ENCODE results near the gene PNP. TPM values are rescaled to one million over a fixed set of nuclear protein-coding genes. Genes with fewer than 3 reads are reported as not detected.
A peak's percentile ranks its signal among the peaks of the same experiment; 100 is the strongest.
"Not testable (repeated sequence)": the region's sequence is repeated elsewhere in the genome, so short reads cannot be mapped to it uniquely, and the experiment has no call there.

The PNP gene
- 17.4 TPM for total RNA-seq
- long read RNA-seq, partial matches to known transcripts = 0 of 8 reads
- long read RNA-seq, other reads (novel, unspliced or antisense) = 3 of 8 reads

DNA sequence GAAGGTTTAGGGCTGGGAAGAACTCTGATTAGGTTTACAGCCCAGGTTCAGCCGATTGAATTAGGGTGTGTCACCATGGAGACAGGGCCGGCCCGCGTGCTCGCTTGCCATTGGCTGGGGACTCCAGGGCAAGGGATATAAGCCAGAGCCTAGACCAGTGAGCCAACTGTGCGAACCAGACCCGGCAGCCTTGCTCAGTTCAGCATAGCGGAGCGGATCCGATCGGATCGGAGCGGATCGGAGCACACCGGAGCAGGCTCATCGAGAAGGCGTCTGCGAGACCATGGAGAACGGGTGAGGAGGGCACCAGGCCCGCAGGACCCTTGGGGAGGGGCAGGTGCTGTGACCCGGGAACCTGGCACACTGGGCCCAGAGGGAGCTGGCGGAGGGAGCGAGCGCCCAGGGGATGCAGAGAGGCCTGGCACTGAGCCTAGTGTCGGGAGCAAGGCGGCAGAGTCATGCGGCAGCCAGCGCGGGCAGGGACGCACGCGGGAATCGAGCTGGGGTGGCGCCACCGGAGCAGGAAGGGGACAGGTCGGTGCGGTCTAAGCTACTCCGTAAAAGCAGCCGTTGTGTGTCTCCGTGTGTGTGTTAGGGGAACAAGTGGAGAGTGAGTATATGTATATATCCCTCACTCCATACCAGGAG is at the start of gene PNP:
PNP (plus strand) TSS at position 165 of the 648 bp plus-strand sequence; CDS start at position 284, 119 bp downstream.
- intact Hi-C loops (cut with DNase I) = loop anchor here (10.0 kb wide), 1 partner anchor 215 kb away; the partner anchor contains the start of genes ANG and RNASE4
- DNase-seq (ENCODE audit: low spot score) = peak; percentile 92

DNA sequence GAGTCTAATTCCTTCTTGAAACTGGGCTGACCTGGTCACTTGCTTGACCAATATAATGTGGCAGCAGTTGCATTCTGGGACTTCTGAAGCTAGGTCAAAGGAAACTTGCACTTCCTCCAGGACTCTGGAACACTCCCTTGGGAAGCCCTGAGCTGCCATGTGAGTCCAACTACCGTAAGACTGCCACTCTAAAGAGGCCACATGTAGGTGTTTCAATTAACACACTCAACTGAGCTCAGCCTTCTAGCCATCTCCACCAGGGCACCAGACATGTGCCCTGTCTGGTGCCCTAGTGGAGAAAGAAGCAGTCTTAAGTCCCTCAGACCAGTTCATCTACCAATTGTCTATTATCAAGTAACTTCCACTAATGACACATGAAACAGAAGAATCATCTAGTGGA is 49.8 kb upstream of the PNP start:
- DNase-seq (ENCODE audit: low spot score) = no peak
- intact Hi-C loops (cut with DNase I) = no loop called here

DNA sequence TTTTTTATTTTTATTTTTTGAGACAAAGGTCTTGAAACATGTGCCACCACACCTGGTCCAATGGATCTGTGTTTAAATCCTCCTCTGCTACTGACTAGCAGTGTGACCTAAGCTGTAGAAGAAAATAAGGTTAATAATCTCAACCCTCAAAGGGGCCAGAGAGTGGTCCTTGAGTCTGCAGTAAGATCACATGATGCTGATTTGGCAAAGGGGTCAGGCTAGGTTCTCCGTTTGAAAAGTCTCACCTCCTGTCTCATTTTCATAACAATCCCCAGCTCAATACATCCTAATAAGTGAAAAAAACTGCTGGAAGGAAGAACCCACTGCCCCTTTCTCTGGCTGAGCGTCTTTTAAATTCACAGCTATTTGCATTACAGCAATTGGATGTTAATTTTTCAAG is 47.9 kb upstream of the PNP start:
- intact Hi-C loops (cut with DNase I) = no loop called here
- no peak for DNase-seq (ENCODE audit: low spot score)

DNA sequence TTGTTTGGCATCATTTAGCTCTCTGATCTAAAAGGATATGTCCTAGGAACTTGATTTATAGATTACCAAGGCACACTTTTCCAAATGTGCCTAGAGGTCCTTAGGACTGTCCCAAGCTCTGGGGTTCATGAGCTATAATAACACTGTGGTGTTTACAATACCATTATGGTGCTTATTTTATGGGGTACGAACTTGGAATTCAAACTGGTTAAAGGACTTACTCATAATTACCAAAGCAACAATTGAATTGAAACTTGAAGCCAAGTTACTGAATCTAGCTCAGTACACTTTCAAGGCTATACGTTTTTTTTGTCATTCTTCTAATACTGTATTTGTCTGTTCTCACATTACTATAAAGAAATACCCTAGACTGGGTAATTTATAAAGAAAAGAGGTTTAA is 46.3 kb upstream of the PNP start:
- no peak for DNase-seq (ENCODE audit: low spot score)

DNA sequence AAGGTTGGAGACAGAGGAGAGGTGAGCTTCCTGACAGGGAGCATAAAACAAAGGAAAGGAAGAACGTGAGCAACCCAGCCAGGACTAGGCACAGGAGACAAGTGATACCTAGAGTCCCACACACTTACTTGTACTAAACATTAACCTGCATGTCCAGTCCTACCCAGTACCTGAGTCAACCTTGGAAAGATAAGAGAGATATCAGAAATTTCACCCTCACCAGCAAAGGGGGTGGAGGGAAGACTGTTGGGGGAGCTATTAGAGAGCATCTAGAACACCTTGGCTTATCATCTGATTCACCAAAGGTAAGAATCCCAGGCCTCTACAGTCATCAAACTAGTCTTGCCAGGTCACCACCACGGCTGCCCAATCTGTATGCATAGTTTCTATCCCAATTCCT is 44.4 kb upstream of the PNP start:
- DNase-seq (ENCODE audit: low spot score) = no peak
- intact Hi-C loops (cut with DNase I) = no loop called here

More for the DNA sequence above, 46.3 kb upstream of the PNP start:
- intact Hi-C loops (cut with DNase I) = no loop called here

DNA sequence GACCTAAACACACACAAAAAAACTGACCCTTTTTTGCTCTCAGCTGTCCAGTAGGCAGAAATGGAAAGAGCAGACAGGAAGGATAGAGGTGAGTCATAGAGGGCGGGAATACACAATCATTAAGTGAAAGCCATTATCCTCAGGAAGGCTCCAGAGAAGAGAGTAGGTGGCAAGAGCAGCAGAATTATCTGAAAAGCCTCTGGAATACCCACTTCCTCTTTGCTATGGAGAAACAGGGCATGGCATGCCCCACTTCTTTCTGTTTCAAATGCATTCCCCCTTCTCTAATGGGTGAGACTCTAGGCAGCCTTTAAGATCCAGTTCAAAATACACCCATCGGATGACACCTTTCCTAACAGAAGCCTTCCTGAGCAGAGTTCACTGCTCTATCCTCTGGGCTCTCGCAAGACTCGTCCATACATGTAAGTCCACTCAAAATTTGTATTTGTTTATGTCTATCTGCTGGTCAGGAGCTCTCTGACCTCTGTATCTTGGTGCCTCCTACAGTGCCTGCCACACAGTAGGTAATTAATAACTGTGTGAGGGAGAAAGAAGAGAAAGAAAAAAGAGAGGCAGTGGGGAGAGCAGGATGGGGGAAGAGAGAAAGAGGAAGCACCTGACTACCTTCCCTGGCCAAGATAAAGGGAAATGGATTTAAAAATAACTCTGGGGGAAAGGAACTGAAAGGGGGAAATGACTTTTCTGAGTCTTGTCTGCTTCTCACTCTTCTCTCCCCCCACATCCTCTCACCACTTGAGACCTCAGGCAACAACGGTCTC is 41.8 kb upstream of the PNP start:
- DNase-seq (ENCODE audit: low spot score) = no peak
- intact Hi-C loops (cut with DNase I) = no loop called here

DNA sequence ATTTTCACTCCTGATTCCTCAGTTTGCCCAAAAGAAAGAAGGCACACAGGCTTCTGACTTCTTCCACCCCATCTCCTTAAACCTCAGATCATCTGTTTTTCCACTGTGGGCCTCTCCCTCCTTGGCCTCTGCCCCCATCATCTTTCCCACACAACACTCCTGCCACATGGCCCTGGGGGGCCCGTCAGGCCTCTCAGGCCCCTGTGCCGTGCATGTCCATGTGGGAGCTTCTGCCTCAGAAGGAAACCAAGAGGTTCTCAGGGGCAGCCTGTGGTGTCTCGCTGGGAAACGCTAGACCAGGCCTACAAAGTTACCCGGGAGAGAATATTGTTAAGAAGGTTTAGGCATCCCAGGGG is 41.2 kb upstream of the PNP start:
- DNase-seq (ENCODE audit: low spot score) = no peak
- intact Hi-C loops (cut with DNase I) = no loop called here

DNA sequence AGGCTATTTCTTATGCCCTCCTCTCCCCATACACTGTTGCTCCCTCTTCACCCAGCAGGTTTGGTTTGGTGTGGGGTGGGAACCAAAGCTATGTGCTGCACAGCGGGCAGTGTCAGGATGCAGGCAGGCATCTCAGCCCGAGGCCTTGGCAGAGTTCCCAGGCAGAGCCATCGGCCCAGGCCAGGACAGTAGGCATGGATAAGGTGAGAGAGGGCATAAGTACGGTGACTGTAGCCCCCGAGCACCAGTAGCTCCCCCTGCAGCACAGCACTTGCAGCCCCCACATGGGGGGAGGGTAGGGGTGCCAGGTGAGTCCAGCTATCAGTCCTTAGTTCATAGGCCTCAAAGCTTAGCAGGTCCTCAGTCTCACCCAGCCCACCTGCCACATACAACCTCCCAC is 40.4 kb upstream of the PNP start:
- intact Hi-C loops (cut with DNase I) = no loop called here
- DNase-seq (ENCODE audit: low spot score) = no peak

DNA sequence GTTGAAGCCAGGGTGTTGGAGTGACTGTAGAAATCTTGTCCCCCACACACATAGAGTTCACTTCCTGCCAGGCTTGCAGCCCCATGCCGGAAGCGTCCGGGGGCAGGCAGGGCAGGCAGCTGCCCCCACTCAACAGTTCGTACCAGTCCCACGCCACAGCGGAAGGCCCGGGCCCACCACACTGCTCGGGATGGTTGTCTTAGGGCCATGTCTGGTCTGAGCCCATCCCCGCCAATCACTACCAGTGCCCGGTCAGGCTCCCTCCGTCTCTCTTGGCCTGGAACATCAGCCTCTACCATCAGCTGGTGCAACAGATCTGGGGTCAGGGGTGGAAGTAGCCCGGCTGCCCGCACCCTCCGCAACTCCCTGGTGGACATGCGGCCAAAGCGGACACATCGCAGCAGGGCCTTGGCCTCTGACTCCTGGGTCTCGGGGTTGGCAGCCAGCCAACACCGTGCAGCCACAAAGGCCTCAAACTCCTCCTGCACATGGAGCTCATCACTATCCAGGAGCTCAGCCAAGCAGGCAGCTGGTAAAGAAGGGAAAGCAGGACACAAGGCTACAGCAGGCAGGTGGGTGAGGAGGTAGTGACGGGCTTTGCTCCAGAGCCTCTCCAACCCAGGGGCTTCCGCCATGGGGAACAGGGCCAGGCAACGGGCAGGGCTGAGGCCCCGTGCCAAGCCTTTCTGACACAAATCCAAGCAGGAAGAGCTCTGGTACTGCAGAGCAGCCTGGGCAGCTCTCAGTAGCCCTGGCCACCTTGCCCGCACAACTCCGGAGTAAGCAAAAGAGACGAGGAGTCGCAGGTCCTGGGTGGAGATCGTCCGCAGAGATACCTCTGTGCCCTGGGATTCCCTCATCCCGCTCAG is 39.2 kb upstream of the PNP start:
- intact Hi-C loops (cut with DNase I) = no loop called here
- DNase-seq (ENCODE audit: low spot score) = no peak

DNA sequence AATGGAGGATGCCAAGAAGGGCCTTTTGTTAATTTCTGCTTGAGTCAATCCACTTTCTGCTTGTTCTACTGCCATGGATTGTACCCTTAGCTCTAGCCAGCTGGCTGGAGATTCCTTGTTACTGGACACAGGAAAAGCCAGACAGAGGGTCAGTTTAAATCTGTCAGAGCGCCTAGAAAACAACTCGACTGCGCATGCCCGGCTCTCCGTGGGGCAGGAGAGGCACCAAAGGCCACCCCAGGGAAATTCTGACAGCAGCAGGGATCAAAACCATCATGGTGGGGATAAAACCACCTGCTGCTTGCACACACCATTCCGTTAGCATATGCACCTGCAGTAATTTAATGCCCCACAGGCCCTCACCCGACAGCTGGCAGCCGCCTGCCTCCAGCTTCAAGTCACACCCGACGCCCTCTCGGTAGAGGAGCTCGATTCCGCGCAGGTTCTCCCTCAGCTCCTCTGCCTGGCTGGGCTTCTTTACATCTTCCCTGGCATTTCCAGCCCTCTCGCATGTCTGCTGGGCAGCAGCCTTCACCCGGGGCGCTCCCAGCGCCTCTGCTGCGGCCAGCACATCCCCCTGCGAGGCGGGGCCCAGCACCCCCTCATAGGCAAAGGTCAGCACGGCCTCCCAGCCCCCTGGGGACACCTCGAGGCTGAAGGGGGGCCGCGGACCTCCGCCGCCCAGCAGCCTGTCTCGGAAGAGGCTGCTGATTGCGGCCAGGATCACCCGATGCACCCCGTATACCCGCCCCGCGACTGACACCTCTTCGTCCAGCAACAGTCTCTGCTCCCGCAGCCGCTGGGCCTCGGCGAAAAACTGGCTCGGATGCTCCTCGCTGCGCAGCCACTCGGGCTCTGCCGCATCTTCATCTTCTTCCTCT is 34.3 kb upstream of the PNP start:
- intact Hi-C loops (cut with DNase I) = no loop called here
- DNase-seq (ENCODE audit: low spot score) = no peak

DNA sequence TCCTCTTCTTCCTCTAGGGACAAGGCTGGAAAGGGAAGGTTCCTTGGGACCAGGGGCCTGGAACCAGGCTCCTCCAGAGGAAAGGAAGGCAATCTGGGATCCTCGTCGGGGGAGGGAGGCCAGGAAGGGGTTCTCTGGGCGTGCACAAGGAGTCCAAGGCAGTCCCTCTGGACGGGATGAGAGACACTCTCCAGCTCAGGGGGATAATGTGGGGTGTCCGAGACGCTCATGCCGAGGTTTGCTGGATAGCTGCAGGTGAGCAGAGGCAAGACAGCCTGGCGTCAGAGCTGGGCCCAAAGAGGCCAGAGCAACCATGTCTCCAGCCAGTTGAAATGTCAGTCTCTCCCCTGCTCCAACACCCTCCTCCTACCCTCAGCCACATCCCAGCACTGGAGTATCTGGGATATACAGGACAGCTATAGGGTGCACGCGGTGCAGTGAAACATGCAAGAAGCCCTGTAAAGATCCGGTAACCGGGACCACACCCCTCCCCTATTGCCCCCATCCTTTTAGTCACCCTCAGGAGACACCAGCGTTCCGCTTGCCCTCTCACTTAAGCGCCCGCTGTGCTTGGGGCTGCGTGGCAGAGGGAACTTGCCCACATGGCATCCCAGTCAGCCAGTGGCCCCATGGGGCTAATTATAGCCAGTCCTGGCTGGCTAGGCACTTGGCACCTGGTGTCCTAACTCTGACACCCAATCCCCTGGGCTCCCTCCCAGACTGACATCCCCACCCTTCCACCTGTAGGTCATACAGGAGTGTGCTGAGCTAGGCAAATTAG is 33.4 kb upstream of the PNP start, which contains the start of gene KLHL33:
KLHL33 (minus strand) TSS at position 585 of the 781 bp plus-strand sequence; CDS start at position 230, 355 bp downstream.
- intact Hi-C loops (cut with DNase I) = no loop called here
- no peak for DNase-seq (ENCODE audit: low spot score)

DNA sequence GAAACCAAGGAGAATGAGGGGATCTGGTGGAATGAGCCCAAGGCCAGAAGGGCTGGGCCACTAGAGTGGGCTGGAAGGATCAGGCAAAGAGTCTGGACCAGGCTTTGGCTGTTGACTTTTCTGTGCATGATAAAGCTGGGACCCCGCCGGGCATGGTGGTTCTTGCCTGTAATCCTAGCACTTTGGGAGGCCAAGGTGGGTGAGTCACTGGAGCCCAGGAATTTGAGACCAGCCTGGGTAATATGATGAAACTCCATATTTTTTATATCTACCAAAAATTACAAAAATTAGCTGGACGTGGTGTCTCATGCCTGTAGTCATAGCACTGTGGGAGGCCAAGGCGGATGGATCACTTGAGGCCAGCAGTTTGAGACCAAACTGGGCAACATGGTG is 32.8 kb upstream of the PNP start:
- intact Hi-C loops (cut with DNase I) = no loop called here
- no peak for DNase-seq (ENCODE audit: low spot score)

DNA sequence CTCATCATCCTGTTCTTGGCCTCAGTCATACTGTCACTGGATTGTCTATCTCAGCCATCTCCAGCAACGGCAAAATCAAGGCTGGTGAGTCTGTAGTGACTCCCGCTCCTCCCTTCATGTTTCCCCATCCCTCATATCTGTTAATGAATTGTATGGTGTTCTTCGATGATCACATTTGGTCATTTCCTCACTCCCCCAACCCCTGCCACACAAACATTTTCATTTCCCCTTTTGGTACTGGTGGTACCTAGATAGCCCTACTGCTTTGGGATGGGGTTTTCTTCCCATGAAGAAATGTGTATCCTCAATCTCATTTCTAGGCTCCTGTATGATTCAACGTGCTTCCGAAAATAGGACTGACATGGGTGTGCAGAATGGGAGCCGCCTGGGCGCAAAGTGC is 30.5 kb upstream of the PNP start:
- no peak for DNase-seq (ENCODE audit: low spot score)
- intact Hi-C loops (cut with DNase I) = no loop called here

DNA sequence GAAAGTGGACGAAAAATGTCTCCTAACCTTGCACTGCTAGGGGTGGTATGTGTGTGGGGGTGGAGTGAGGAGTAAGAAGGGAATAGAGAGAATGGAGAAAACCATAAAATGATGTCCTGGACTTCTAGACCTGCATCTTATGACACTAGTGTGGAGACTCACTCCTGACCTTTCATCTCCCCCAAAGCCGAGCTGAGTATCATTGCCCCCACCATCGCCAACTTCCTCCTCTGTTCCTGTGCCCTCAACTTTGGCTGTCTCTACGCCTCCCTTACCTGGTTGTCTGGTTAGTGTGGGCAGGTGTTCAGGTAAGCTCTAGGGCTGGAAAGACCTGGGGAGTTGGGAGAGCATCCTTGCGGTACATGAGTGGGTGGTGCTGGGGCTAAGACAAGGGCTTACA is 28.7 kb upstream of the PNP start:
- DNase-seq (ENCODE audit: low spot score) = no peak
- intact Hi-C loops (cut with DNase I) = no loop called here

DNA sequence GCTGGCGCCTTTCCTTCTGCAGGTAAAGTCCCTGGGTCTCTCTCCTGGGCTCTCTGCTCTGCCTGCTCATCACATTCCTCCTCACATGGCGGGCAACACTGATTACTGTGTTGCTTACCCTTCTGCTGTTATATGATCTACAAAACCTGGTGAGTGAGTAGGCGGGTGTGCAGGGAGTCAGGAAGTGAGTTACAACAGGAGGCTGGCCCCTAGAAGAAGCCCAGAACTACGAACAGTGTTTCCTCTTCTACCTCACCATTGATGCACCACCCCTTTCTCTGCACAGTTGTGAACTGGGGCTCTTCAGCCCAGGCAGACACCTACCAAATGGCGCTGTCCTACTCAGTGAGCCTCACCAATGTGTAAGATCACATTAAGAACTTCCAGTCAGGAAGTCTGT is 28.3 kb upstream of the PNP start:
- intact Hi-C loops (cut with DNase I) = no loop called here
- DNase-seq (ENCODE audit: low spot score) = no peak

DNA sequence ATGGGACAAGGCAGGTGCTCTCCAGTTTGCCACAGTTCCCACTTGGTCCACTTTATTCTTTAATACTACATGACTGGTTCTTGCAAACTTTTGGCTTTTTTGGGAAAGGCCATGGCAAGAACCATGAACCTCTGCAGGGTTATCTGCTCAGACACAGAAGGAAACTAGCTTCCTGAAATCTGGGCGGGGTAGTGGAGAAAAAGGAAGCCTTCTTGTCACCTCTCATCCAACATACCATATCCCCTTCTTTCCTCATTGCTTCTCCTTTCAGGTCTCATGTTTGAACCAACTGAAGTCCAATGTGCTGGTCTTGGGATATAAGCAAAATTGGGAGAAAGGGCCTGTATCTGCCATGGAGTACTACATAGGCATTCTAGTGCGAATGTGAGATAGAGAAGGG is 27.7 kb upstream of the PNP start:
- intact Hi-C loops (cut with DNase I) = no loop called here
- DNase-seq (ENCODE audit: low spot score) = no peak

DNA sequence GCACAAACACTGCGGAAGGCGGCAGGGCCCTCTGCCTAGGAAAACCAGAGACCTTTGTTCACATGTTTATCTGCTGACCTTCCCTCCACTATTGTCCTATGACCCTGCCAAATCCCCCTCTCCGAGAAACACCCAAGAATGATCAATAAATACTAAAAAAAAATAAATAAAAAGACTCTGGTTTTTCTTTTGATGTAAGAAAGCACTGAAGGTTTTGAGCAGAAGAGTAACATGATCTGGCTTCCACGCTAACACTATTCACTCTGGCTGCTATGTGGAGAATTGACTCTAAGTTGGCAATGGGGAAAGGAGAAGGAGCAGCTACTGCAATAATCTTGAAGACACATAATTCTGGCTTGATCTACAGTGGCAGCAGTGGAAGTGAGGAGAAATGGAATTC is 25.6 kb upstream of the PNP start:
- intact Hi-C loops (cut with DNase I); DNase-seq (ENCODE audit: low spot score): not testable (repeated sequence)

DNA sequence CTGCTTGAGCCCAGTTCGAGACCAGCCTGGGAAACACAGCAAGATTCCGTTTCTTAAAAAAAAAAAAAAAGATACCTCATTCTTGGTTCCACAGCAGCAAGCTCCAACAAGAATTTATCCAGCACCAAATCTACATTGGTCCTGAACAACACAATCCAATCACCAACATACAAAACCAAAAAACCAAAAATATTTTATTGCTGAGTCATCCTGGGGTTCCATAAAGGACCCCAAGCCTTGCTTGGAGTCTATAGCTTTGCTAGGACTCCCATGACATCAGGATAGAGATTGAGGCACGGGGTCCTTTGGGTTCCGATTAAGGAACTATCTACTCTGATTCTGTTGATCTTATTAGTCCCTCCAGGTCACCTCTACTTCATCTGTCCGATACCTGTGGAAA is 22.3 kb upstream of the PNP start:
- intact Hi-C loops (cut with DNase I) = no loop called here
- DNase-seq (ENCODE audit: low spot score) = no peak

DNA sequence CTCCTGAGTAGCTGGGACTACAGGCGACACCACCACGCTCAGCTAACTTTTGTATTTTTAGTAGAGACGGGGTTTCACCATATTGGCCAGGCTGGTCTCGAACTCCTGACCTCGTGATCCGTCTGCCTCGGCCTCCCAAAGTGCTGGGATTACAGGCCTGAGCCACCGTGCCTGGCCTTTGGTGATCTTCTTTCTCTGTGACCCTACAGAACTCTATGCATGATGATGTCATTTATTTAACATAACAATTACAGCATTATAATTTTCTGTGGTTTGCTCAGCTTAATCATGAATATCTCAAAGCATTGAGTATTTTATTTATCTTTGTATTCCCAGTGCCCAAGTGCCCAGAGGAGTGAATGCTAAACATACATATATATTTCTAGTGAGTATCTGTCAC is 16.4 kb upstream of the PNP start:
- peak; percentile 63 for DNase-seq (ENCODE audit: low spot score)
- intact Hi-C loops (cut with DNase I) = not testable (repeated sequence)

All from cardiac septum (tissue), 1 donor.